LoVo (cell line): ENCODE results near the gene PDGFC.

Experiments used
- DNase-seq: peaks from one replicate; pipeline ENCODE4 v3.0.0-alpha.2; 2016; ENCODE audit warnings: low spot score

PDGFC gene

DNA sequence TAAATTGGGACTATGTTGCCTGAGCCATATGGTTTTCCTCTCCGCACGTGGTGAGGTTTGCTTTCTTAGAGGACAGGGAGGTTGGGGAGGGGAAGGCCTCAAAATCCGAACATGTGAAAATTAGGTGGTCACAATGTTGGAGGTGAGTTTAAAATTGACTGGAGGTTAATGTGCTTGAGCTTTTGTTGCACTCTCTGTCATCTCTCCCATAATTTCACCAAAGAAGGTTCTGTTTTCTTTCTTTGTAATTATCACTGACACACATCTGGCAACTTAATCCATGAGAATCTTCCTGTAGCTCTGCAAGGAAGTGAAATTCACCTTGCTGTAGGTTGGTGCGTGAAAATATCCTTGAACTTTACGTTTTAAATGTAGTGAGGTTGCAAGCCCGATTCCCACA is 225.5 kb downstream of the PDGFC start:
- no peak for DNase-seq

DNA sequence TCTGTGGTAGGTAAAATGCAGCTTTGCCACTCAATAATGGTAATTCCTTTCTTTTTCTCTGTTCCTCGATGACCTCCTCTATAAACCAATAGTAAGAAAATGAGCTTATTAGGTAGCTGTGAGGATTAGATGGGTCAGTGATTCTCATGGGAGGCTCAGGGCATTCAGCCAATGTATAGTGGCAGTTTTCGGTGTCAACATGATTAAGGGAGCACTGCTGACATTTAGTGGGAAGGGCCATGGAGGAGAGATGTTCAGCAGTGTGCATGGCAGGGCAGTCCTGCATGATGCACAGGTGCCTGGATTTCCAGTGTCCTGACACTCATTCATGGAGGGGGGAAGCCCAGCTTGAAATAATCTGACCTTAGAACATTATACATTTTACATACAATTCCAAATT is 232.8 kb downstream of the PDGFC start:
- DNase-seq, result no peak

DNA sequence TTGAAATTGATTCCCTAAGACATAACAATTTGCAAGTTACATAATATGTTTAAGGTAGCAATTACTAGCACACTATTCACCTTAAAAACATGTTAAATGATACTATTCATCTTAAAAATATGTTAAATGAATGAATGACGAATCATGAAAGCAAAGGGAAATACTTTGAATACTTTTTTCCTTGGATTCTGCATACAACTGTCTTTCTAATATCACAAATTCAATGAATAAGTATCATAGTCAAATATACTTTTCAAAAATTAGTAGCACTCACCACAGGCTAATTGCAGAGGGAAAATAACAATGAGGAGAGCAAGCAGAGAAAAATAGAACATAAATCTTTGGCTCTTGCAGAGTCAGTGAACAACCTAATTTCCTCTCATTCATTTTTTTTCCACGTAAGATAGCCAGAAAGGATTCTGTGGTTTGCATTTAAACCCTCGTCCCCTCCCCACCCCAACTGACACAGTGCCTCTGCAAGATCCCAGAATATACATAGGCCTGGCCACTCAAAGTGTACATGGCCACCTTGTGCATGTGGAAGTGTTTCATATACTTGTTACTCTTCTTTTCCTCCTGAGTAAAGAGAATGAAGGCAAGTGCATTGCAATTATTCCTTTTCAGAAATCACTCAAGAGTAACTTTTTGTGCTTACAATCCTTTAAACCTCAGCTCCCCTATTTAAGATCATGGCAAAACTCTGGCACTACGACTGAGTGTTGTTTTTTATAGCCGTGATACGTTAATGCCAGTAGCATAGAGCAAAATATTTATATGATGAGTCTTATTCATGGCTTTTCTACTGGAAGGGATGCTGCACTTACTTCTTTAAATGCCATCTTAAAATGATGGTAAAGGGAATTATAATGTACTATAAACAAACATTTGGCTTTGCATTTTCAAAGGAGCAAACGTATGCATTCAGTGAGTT is 236.4 kb downstream of the PDGFC start:
- DNase-seq, result no peak

DNA sequence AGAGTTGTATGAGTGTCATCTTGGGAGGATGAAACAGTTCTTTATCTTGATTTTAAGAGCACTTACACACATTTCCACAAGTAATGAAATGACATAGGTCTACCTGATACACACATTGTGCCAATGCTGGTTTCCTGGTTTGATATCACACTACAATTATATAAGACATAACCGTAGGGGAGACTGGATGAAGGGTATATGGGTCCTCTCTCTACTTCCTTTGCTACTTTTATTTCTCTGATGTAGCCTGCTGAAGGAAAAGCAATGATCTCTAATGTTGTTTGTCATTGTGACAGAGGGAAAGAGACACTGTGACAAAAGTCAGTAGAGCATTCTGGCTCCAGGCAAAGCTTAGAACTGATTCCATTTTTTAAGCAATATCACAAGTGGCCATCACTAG is 238.0 kb downstream of the PDGFC start:
- DNase-seq, result no peak

DNA sequence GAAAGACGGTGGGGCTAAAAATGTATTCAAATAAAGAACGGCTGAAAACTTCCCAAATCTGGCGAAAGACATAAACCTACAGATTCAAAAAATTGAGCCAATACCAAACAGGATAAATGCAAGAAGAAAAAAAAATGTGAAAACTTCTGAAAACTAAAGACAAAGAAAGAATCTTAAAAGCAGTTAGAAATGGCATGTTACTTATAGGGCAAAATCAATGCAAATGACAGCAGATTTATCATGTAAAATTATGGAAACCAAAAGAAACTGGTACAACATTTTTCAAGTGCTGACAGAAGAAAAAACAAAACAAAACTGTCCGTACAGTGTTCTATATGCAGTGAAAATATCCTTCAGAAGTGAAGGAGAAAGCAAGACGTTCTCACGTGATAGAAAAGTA is 239.0 kb downstream of the PDGFC start:
- DNase-seq, result no peak

DNA sequence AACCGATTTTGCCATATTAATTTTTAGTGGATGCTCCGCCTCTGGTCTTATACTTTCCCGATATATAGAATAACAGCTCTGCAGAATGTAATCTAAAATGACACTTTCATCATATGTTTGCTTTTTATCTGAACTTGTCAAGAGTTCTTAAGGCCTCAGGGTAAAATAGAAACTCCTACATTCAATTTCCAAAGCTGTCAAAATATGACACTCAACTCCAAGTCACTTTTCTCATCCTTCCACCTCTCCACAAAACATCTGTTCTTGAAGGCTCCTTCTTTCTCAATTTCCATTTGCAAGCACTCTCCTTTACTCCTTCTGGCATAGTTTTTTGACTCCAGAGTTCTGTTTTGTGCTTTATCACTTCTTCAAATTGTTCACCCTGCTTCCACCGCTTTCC is 242.2 kb downstream of the PDGFC start:
- DNase-seq, result no peak

DNA sequence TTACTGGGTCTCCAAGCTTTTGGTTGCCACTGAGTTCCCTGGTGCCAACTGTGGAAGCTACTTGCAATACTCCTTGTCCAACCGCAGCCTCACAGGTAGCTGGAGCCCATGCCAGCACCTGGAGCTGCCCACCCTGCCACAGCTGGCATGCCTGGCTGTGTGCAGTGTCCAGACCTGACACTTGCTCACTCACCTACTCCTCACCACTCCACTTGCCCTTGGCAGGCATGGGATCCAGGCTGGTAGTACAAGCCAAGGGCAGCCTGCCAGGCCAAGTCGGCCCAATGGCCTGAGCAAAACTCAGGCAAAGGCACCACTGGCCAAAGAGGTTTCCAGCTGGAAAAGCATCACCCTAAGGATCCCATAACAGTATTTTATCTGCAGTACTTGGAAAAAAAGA is 246.3 kb downstream of the PDGFC start:
- DNase-seq, result no peak

DNA sequence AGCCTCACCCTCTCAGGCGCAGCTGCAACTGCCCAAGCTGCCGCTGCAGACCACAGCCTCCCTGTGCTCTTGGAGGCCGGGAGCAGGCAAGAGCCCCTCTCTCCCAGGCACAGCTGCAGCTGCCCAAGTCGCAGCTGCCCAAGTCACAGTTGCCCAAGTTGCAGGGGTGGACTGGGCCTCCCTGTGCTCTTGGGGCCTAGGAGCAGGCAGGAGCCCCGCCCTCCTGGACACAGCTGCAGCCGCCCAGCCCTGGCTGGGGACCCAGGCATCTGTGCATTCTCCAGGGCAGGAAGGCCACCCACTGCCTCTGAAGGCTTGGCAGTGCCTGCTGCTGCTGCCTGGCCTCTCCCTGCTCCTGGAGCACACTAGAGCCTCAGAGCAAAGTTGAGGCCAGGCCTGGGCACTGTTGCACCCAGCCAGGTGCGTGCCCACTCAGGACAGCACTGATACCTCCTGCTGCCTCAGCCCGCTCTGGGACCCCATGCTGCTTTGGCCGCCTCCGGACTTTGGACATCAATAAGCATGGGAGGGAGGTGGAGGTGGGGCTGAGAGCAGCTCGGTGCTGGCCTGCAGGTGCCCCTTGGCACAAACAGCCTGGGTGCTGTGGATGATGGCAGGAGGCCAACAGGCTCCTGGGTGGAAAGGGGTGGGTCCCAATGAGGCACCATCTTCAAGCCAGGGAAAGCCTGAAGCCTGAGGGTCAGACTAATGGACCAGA is 247.5 kb downstream of the PDGFC start:
- DNase-seq, result no peak

DNA sequence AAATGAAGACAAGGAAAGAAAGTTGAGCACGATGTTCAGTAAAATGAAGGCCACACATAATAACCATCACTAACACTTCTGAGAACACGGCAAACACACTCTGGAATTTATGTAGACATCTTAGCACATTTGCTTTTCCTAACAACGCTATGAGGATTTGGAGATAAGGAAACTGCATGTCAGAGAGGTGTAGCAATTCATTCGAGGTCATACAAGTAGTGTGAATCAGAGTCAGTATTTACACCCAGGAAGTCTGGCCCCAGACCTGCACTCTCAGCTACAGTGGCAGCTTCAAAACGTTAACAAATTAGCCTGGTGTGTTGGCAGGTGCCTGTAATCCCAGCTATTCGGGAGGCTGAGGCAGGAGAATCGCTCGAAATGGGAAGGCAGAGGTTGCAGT is 253.4 kb downstream of the PDGFC start:
- DNase-seq, result no peak

DNA sequence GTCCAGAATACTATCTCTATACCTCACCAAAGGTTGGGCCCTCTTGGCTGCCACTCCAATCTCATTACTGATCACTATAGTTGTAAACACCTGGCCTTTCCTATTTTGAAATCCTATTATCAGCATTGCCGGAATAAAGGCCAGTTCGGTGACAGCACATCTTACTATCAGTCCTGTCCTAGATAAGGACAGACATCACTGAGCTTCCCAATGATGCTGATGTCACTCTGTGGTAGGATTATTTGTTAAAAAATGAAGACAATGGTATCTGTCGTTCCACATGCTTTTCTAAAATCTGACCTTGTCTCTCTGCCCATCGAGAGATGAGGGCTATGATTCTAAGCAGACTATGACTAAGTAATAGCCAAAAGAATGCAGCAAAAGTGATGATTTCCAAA is 260.4 kb downstream of the PDGFC start:
- DNase-seq, result no peak
